Endothelial cell of umbilical vein (primary cell): Measurements from ENCODE around the gene SP3. TPM values are rescaled to one million over a fixed set of nuclear protein-coding genes. Genes with fewer than 3 reads are reported as not detected.

Experiments
- BruUV-seq: library from RNA; stranded (reverse); fragments of 400-500 nt; replicated peaks from 2 replicates; lab custom pipeline; 2021; lab: Mats Ljungman, UMichigan
- CTCF ChIA-PET: fragments of 300-600, 350-600 bp; sonication (Branson Sonifier 250); formaldehyde crosslinking; loops from one replicate; lab custom pipeline; 2021; ENCODE audit warnings: antibody characterized with exemption, inconsistent platforms; lab: Charles Lee
- POLR2A ChIA-PET: fragments of 300-600, 350-600 bp; sonication (Branson Sonifier 250); formaldehyde crosslinking; loops from one replicate; lab custom pipeline; 2021; ENCODE audit warnings: antibody characterized with exemption, inconsistent platforms; lab: Charles Lee
- DNase-seq: peaks from one replicate; pipeline ENCODE4 v3.0.0-alpha.2; 2011; ENCODE audit warnings: low read depth, low spot score
- FAIRE-seq: peaks from 2 replicates; lab custom pipeline; 2011; peaks lifted over from hg19 to GRCh38; lab: Jason Lieb, UNC
- H2AFZ ChIP-seq: 2 replicates; pipeline ENCODE4 v1.6.0; 2012; ENCODE audit warnings: low read depth, low read length, control low read depth, inconsistent platforms
- H3K27ac ChIP-seq: 2 replicates; pipeline ENCODE4 v1.5.1; 2011; ENCODE audit warnings: low read depth, mild to moderate bottlenecking, control low read depth, low read length, moderate library complexity; ENCODE audit not compliant: insufficient read depth
- H3K27me3 ChIP-seq, 2 experiments: 2 replicates each; pipeline versions ENCODE4 v1.6.0 to v1.6.1; 2011; ENCODE audit warnings: low read length in 2 of 2, mixed read lengths in 1 of 2; ENCODE audit not compliant: control insufficient read depth in 2 of 2, insufficient read depth in 2 of 2
- H3K36me3 ChIP-seq, 2 experiments: 2 replicates in 1 of 2; 3 replicates in 1 of 2; pipeline ENCODE4 v1.5.1; 2011; ENCODE audit warnings: low read length in 2 of 2, mild to moderate bottlenecking in 1 of 2, moderate library complexity in 1 of 2; ENCODE audit not compliant: control insufficient read depth in 2 of 2, insufficient read depth in 2 of 2; ENCODE audit errors: extremely low read depth in 1 of 2
- H3K4me1 ChIP-seq: 3 replicates; pipeline ENCODE4 v1.5.1; 2011; ENCODE audit warnings: mild to moderate bottlenecking, low read length; ENCODE audit not compliant: control insufficient read depth, insufficient read depth; ENCODE audit errors: extremely low read depth
- H3K4me2 ChIP-seq: 2 replicates; pipeline ENCODE4 v1.6.1; 2011; ENCODE audit warnings: low read length, control low read depth, mixed read lengths; ENCODE audit not compliant: insufficient read depth
- H3K4me3 ChIP-seq, 3 experiments: fragments of 200-600 bp in 1 of 3; sonication (generic), shearing (Covaris generic) in 1 of 3; replicated peaks in 1 of 3; 2 replicates each; pipeline ENCODE4 v1.5.1; 2011 to 2016; ENCODE audit warnings: control low read depth in 3 of 3, low read length in 3 of 3, mild to moderate bottlenecking in 2 of 3, inconsistent platforms in 1 of 3, low read depth in 1 of 3, moderate library complexity in 1 of 3; ENCODE audit not compliant: insufficient read depth in 1 of 3
- H3K79me2 ChIP-seq: 2 replicates; pipeline ENCODE4 v1.6.0; 2012; ENCODE audit warnings: low read length, inconsistent platforms; ENCODE audit not compliant: control insufficient read depth, insufficient read depth
- H3K9ac ChIP-seq: replicated peaks from 2 replicates; pipeline ENCODE3; 2011; ENCODE audit warnings: low read length, control low read depth; ENCODE audit not compliant: insufficient read depth; ENCODE audit errors: extremely low read depth
- H3K9me1 ChIP-seq: replicated peaks from 3 replicates; pipeline ENCODE4 v1.6.0; 2011; ENCODE audit warnings: mild to moderate bottlenecking, low read length; ENCODE audit not compliant: control insufficient read depth, insufficient read depth; ENCODE audit errors: extremely low read depth
- H3K9me3 ChIP-seq: replicated peaks from 2 replicates; pipeline ENCODE4 v1.5.1; 2012; ENCODE audit warnings: low read length, inconsistent platforms; ENCODE audit not compliant: control insufficient read depth, insufficient read depth
- H4K20me1 ChIP-seq: replicated peaks from 2 replicates; pipeline ENCODE3; 2011; ENCODE audit warnings: mild to moderate bottlenecking, low read length; ENCODE audit not compliant: control insufficient read depth, insufficient read depth; ENCODE audit errors: extremely low read depth
- EZH2 ChIP-seq: IDR thresholded peaks from 2 replicates; pipeline ENCODE4 v1.6.1; 2012; ENCODE audit warnings: borderline replicate concordance, low read depth, mild to moderate bottlenecking, moderate library complexity, low read length, inconsistent platforms; ENCODE audit not compliant: severe bottlenecking
- FOS ChIP-seq: IDR thresholded peaks from 2 replicates; pipeline ENCODE4 v1.6.1; 2011; ENCODE audit warnings: mild to moderate bottlenecking, low read length, moderate library complexity, borderline replicate concordance; ENCODE audit not compliant: insufficient read depth
- POLR2AphosphoS5 ChIP-seq: IDR thresholded peaks from 2 replicates; pipeline ENCODE4 v1.6.1; 2012; ENCODE audit warnings: low read depth, mild to moderate bottlenecking, control low read depth, low read length, moderate library complexity; ENCODE audit not compliant: insufficient read depth
- dilution Hi-C: fragments of 300-500 bp; cut with MboI; formaldehyde crosslinking; loops from one replicate; pipeline ENCODE4 v1.15.0; 2019; ENCODE audit warnings: low sequenced_read_pairs; ENCODE audit not compliant: extremely low pct_ligation_motif_present
- intact Hi-C: fragments of 100-400 bp; cut with micrococcal nuclease; formaldehyde crosslinking; loops from one replicate; pipeline ENCODE4 v1.10.0; 2022
- polyA plus RNA-seq, 4 experiments: library from polyadenylated mRNA; depleted of rRNA in 3 of 4; stranded (reverse) in 3 of 4; unstranded in 1 of 4; fragments of >200 nt; gene quantifications; 2 replicates each; pipeline versions ENCODE4 v1.2.1 to v1.2.3, GENCODE V29; 2011 to 2012; ENCODE audit warnings: missing spikeins in 1 of 4
- total RNA-seq: library from RNA; stranded (reverse); gene quantifications from 2 replicates; pipeline ENCODE4 v1.2.3, GENCODE V29; 2021
- TF ChIP-seq, protein P1 (sequence below), 2 donors: IDR thresholded peaks; 1 replicate in 1 of 2; 2 replicates in 1 of 2; pipeline ENCODE4 v1.5.1; 2011; ENCODE audit warnings: low read length in 2 of 2, mild to moderate bottlenecking in 2 of 2, moderate library complexity in 2 of 2, control low read depth in 1 of 2, inconsistent platforms in 1 of 2, low read depth in 1 of 2; ENCODE audit not compliant: insufficient read depth in 1 of 2; ENCODE audit errors: extremely low read depth in 1 of 2
- TF ChIP-seq, protein P2 (sequence below): IDR thresholded peaks from 2 replicates; pipeline ENCODE4 v1.6.1; 2011; ENCODE audit not compliant: insufficient read depth, insufficient read length

Gene SP3
- total and polyA plus RNA-seq, 2 donors (not counting 3 experiments of a cell fraction or from before 2014, with no cell fraction given): 23.9 to 59.0 TPM

GRCh38 chr2:173884025-173884802 lies 81.0 kb downstream of the SP3 start:
- dilution Hi-C loops (no loop called here), intact Hi-C loops (loop anchor here (1.0 to 10.0 kb wide), 6 partner anchors 81 to 482 kb away; partner anchors contain the start of gene SP3)
- no peaks in the 10 kb centered on the region for H3K9me3 ChIP-seq
- H3K27ac ChIP-seq: no peak overlapping the region
- no peak overlapping the region for H3K4me2 ChIP-seq
- H3K9me1 ChIP-seq: no peaks in the 10 kb centered on the region
- no peak for TF ChIP-seq EZH2
- TF ChIP-seq, protein P1, sequence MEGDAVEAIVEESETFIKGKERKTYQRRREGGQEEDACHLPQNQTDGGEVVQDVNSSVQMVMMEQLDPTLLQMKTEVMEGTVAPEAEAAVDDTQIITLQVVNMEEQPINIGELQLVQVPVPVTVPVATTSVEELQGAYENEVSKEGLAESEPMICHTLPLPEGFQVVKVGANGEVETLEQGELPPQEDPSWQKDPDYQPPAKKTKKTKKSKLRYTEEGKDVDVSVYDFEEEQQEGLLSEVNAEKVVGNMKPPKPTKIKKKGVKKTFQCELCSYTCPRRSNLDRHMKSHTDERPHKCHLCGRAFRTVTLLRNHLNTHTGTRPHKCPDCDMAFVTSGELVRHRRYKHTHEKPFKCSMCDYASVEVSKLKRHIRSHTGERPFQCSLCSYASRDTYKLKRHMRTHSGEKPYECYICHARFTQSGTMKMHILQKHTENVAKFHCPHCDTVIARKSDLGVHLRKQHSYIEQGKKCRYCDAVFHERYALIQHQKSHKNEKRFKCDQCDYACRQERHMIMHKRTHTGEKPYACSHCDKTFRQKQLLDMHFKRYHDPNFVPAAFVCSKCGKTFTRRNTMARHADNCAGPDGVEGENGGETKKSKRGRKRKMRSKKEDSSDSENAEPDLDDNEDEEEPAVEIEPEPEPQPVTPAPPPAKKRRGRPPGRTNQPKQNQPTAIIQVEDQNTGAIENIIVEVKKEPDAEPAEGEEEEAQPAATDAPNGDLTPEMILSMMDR (IDR thresholded peaks at IDR 0.05; ENCODE audit: extremely low read depth in 1 of 2, insufficient read depth in 1 of 2, low read depth in 1 of 2, low read length in 2 of 2): peak; percentile 68 to 70
- H4K20me1 ChIP-seq: no peaks in the 10 kb centered on the region
- no peak overlapping the region for H3K4me3 ChIP-seq
- BruUV-seq: no TSS peak
- CTCF ChIA-PET: interaction anchor here (0.5 to 3.7 kb wide), 22 partner anchors 9 to 482 kb away, joined by 3 to 52 read pairs (median 5); partner anchors contain the start of gene SP9
- no peaks in the 10 kb centered on the region for H3K79me2 ChIP-seq
- H3K4me1 ChIP-seq: no peaks in the 10 kb centered on the region
- no peak overlapping the region for H3K9ac ChIP-seq
- no peaks in the 10 kb centered on the region for H3K36me3 ChIP-seq
- POLR2A ChIA-PET: interaction anchor here (1.1 kb wide), 1 partner anchor 364 kb away, joined by 3 read pairs; the partner anchor contains the start of gene OLA1
- peak; percentile 76 for FAIRE-seq
- H3K27me3 ChIP-seq: peaks cover 19 to 24% of the 10 kb centered on the region in 2 experiments
- DNase-seq: peak; percentile 64
- no peak overlapping the region for H2AFZ ChIP-seq

DNA sequence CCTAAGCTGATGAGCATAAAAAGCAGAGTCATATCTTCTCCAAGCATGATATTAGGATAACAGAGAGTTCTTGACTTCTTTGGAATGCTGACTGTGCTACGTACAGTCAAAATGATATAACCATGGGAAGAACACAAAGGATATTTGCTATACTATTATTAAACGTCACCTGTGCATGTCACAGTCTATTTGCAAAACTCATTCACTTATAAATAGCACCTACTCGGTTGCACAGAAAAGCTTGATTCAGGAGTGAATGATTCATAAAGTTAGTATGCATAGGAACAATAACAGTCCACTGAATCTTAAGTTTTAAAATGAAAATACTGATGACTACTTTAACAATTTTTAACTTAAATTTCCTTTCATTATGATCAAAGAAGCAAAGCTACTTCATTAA lies 83.3 kb downstream of the SP3 start:
- intact Hi-C loops: loop anchor here (5.0 to 10.0 kb wide), 2 partner anchors 253 to 480 kb away; no protein-coding TSS in a partner anchor
- FAIRE-seq: no peak
- Histone ChIP-seq H3K27ac (no peak overlapping the region), H3K36me3 (no peaks in the 10 kb centered on the region), H4K20me1 (no peaks in the 10 kb centered on the region), H3K4me1 (no peaks in the 10 kb centered on the region), H3K79me2 (no peaks in the 10 kb centered on the region), H3K9ac (no peak overlapping the region), H3K4me2 (no peak overlapping the region), H3K4me3 (no peak overlapping the region), H3K9me1 (no peaks in the 10 kb centered on the region), H3K27me3 (peaks cover 21 to 28% of the 10 kb centered on the region in 2 experiments), H3K9me3 (no peaks in the 10 kb centered on the region), H2AFZ (no peak overlapping the region)
- no peak for DNase-seq
- CTCF ChIA-PET: interaction anchor here (0.8 to 3.7 kb wide), 3 partner anchors 459 to 479 kb away, joined by 3 to 52 read pairs (median 3); no protein-coding TSS in a partner anchor
- BruUV-seq: no TSS peak
- dilution Hi-C loops: no loop called here
- TF ChIP-seq POLR2AphosphoS5: no peak
- no peak for TF ChIP-seq EZH2
- no peak for TF ChIP-seq FOS
- TF ChIP-seq, protein P2, sequence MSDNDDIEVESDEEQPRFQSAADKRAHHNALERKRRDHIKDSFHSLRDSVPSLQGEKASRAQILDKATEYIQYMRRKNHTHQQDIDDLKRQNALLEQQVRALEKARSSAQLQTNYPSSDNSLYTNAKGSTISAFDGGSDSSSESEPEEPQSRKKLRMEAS: no peak
- TF ChIP-seq, protein P1 (IDR thresholded peaks at IDR 0.05; ENCODE audit: extremely low read depth in 1 of 2, insufficient read depth in 1 of 2, low read depth in 1 of 2, low read length in 2 of 2): no peak
- POLR2A ChIA-PET: interaction anchor here (0.6 kb wide), 1 partner anchor 410 kb away, joined by 6 read pairs; no protein-coding TSS in a partner anchor
